GM12891 (cell line): Measurements from ENCODE around the gene ISOC2.
A peak's percentile ranks its signal among the peaks of the same experiment; 100 is the strongest.

Experiments
- DNase-seq: peaks from one replicate; pipeline ENCODE4 v3.0.0; 2011; ENCODE audit warnings: low spot score; ENCODE audit not compliant: insufficient read length
- FAIRE-seq: peaks from 2 replicates; lab custom pipeline; 2011; peaks lifted over from hg19 to GRCh38; lab: Jason Lieb, UNC
- PAX5 ChIP-seq: IDR thresholded peaks from 2 replicates; pipeline ENCODE4 v1.6.1; 2011; ENCODE audit warnings: low read length, moderate library complexity, mild to moderate bottlenecking; ENCODE audit not compliant: insufficient read depth, severe bottlenecking
- POLR2A ChIP-seq: IDR thresholded peaks from 2 replicates; pipeline ENCODE4 v1.6.1; 2011; ENCODE audit warnings: low read depth, low read length, control low read depth
- POLR2AphosphoS5 ChIP-seq: IDR thresholded peaks from 2 replicates; pipeline ENCODE4 v1.6.1; 2011; ENCODE audit warnings: low read depth, low read length, control low read depth
- POU2F2 ChIP-seq: IDR thresholded peaks from 2 replicates; pipeline ENCODE4 v1.6.1; 2011; ENCODE audit warnings: low read depth, mild to moderate bottlenecking, control low read depth, low read length, moderate library complexity
- SPI1 ChIP-seq: IDR thresholded peaks from 2 replicates; pipeline ENCODE4 v1.6.1; 2011; ENCODE audit warnings: low read depth, low read length, control low read depth
- TAF1 ChIP-seq: IDR thresholded peaks from 2 replicates; pipeline ENCODE4 v1.6.1; 2011; ENCODE audit warnings: low read depth, low read length, control low read depth

The ISOC2 gene

DNA sequence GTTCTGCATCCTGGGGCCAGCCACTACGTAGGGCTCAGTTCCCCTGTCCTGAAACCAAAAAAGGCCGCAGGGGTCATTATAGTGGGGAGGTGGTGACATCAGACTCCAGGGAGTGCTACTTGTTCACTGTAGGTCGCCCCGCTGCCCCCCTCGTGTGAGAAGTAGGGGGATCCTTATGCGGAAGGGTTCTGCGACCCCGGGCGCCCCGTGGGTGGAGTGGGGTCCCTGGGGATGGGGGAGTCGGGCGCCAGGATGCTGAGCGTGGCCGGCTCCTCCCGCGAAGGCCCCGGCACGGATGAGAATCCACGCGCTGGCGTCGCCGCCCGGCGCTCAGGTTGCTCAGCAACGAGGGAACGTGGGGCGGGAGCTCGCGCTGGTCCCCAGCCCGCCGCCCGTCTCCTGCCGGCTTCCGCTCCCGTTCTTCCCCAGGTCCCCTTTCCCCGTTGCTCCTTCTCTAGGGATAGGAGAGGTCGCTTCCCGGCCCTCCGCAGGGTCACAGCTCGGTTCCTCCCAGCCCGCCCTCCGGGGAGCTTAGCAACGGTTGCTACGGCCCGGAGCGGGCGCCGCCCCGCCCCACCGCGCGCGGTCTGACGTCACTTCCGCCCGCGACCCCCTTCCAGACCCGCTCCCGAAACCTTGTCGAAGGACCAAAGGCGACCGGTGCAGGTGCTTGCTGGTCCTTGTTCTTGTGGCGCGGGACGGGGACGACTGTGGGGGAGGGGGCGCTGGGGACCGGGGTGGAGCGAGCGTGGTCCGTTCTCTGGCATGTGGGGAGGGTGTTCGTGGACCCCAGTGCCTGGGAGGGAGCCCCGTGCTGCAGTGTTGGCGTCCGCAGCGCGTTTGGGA is 23.4 kb upstream of the ISOC2 start, which contains the start of gene NAT14:
Gene NAT14 (plus strand): TSS at position 596 of the 846 bp plus-strand sequence. CDS start 521 bp downstream, outside the sequence.
- DNase-seq, result peak; percentile 97
- TF ChIP-seq POLR2A, result peak; percentile 24; the same call in 1 of the 2 replicates
- TF ChIP-seq SPI1, result peak; percentile 47
- no peak for TF ChIP-seq PAX5
- no peak for TF ChIP-seq TAF1
- FAIRE-seq, result peak; percentile 98

DNA sequence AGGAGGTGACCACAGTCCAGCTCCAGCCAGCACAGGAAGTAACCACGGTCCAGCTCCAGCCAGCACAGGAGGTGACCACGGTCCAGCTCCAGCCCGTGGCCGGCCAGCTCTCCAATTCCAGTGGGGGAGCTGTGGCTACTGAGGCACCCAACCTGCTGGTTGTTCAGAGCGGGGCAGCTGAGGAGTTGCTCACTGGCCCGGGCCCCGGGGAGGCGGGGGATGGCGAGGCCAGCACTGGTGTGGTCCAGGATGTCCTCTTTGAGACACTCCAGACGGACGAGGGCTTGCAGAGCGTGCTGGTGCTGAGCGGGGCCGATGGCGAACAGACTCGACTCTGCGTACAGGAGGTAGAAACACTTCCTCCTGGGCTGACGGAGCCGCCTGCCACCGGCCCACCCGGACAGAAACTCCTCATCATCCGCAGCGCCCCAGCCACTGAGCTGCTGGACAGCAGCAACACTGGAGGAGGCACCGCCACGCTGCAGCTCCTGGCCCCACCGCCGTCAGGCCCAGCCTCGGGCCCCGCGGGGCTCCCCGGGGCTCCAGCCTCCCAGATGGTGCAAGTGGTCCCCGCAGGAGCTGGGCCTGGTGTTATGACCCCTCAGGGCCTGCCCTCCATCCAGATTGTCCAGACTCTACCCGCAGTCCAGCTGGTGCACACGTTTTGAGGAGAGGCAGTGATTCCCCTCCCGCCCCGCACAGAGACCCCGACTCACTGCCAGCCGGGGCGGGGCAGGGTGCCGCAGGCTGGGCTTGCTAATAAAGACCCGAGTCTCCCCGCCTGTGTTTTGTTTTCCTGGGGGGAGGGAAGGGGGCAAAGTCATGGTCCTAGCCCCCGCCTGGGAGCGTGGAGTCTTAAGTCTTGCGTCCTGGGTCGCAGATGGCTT is 22.5 kb upstream of the ISOC2 start:
- FAIRE-seq (no peak), DNase-seq (no peak)
- TF ChIP-seq POLR2AphosphoS5 (no peak), POLR2A (no peak), PAX5 (no peak), TAF1 (no peak), POU2F2 (no peak)

DNA sequence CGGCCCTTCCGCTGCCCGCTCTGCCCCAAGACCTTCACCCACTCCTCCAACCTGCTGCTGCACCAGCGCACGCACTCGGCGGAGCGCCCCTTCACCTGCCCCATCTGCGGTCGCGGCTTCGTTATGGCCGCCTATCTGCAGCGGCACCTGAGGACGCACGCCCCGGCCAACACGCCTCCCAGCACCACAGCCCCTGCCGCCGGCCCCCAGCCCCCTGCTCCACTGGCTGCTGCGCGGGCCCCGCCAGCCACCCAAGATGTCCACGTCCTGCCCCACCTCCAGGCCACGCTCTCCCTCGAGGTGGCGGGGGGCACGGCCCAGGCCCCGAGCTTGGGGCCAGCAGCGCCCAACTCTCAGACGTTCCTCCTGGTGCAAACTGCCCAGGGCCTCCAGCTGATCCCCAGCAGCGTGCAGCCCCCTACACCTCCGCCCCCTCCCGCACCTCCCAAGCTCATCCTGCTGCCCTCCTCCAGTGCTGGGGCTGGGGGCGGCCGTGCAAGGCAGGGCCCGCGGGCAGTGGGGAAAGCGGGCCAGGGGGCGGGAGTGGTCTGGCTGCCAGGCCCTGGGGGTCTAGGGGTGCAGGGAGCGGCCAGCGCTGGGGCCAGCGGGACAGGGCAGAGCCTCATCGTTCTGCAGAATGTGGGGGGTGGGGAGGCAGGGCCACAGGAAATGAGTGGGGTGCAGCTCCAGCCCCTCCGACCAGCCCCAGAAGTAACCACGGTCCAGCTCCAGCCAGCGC is 21.7 kb upstream of the ISOC2 start:
- DNase-seq, result no peak
- FAIRE-seq, result no peak
- TF ChIP-seq POLR2A, result no peak
- no peak for TF ChIP-seq POU2F2
- no peak for TF ChIP-seq TAF1
- TF ChIP-seq PAX5, result no peak
- no peak for TF ChIP-seq POLR2AphosphoS5
- TF ChIP-seq SPI1, result no peak

DNA sequence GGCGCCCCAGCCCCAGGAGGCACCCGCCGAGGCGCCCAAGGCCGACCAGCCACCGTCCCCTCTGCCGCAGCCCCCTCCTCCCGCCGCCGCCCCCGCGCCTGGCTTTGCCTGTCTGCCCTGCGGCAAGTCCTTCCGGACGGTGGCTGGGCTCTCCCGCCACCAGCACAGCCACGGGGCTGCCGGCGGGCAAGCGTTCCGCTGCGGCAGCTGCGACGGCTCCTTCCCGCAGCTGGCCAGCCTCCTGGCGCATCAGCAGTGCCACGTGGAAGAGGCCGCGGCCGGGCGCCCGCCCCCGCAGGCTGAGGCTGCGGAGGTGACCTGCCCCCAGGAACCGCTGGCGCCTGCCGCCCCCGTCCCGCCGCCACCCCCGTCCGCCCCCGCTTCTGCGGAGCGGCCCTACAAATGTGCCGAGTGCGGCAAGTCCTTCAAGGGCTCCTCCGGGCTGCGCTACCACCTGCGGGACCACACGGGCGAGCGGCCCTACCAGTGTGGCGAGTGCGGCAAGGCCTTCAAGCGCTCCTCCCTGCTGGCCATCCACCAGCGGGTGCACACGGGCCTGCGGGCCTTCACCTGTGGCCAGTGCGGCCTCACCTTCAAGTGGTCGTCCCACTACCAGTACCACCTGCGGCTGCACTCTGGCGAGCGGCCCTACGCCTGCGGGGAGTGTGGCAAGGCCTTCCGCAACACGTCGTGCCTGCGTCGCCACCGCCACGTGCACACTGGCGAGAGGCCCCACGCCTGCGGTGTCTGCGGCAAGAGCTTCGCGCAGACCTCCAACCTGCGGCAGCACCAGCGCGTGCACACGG is 20.9 kb upstream of the ISOC2 start:
- FAIRE-seq (no peak), DNase-seq (no peak)
- TF ChIP-seq POLR2A (no peak), SPI1 (no peak)

DNA sequence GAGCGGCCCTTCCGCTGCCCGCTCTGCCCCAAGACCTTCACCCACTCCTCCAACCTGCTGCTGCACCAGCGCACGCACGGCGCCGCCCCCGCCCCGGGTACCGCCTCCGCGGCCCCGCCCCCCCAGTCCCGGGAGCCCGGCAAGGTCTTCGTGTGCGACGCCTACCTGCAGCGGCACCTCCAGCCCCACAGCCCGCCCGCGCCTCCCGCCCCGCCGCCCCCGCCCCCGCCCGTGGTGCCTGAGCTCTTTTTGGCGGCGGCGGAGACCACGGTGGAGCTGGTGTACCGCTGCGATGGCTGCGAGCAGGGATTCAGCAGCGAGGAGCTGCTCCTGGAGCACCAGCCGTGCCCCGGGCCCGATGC is 20.3 kb upstream of the ISOC2 start:
- TF ChIP-seq PAX5 (no peak), POU2F2 (no peak), POLR2AphosphoS5 (no peak), POLR2A (no peak), SPI1 (no peak), TAF1 (no peak)
- no peak for FAIRE-seq

DNA sequence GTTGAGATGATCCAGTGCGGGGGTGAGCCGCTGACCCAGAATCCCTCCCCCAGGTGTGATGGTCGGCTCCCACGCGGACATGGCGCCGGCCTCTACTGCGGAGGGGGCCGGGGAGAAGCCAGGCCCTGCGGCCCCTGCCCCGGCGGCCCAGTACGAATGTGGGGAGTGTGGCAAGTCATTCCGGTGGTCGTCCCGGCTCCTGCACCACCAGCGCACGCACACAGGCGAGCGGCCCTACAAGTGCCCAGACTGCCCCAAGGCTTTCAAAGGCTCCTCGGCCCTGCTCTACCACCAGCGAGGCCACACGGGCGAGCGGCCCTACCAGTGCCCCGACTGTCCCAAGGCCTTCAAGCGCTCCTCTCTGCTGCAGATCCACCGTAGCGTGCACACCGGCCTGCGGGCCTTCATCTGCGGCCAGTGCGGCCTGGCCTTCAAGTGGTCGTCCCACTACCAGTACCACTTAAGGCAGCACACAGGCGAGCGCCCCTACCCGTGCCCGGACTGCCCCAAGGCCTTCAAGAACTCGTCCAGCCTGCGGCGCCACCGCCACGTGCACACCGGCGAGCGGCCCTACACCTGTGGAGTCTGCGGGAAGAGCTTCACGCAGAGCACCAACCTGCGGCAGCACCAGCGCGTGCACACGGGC is 19.8 kb upstream of the ISOC2 start:
- DNase-seq, result no peak
- TF ChIP-seq PAX5 (no peak), POU2F2 (no peak)

More for the DNA sequence above, 20.3 kb upstream of the ISOC2 start:
- no peak for DNase-seq

DNA sequence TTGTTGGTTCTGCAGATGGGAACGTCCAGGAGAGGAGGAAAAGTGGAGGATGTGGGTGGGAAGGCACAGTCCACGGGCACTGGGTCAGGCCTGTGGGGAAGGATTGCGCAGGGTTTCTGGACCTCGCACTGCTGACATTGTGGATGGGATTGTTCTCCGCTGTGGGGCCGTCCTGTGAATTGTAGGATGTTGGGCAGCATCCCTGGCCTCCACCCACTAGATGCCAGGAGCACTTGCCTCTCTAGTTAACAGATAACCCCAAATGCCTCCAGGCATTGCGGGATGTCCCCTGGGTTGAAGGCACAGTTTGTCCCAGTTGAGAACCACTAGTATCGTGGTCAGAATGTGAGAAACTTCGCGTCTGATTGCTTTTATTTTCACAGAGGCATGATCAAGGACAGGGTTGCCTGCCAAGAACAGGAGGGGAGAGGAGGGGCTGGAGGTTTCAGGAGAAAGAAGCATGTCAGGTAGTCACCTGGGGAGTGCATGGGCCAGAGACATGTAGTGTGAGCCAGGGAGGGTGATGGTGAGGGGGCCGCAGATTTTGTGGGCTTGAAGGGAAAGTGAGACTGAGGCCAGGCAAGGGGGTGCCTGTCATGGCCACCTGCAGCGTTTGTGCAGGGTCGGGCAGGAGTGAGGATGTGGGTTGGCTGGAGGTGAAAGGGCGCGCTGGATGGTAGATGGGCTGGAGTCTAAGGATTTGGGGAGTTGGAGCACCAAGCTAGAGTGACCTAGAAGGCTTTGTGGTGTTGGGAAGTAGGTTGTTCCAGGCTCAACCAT is 18.2 kb upstream of the ISOC2 start:
- no peak for FAIRE-seq
- no peak for DNase-seq
- no peak for TF ChIP-seq POLR2A
- no peak for TF ChIP-seq POU2F2
- no peak for TF ChIP-seq TAF1
- TF ChIP-seq SPI1, result no peak
- no peak for TF ChIP-seq PAX5
- TF ChIP-seq POLR2AphosphoS5, result no peak

More for the DNA sequence above, 19.8 kb upstream of the ISOC2 start:
- FAIRE-seq, result no peak

DNA sequence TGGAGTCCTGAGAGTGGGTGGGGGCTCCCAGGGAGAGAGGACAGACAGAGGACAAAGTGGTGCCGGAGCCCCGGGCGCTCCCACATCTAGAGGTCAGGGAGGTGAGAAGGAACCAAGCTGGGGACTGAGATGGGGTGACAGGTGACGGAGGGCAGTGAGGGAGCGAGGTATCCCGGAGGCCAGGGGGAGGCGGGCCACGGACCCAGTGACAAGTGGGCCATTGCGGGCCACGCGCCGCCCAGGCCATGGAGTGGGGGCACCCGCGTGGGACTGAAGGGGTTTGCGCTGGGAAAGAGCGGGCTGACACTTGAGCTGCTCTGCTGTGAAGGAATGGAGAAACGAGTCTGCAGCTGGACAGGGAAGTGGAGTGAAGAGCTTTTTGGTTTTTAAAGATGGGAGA is 17.6 kb upstream of the ISOC2 start:
- no peak for TF ChIP-seq POU2F2
- no peak for TF ChIP-seq POLR2A
- TF ChIP-seq PAX5, result no peak
- TF ChIP-seq SPI1, result no peak
- no peak for TF ChIP-seq POLR2AphosphoS5
- TF ChIP-seq TAF1, result no peak
- FAIRE-seq (no peak), DNase-seq (no peak)
